ENCODE measurements around the gene FRMD3.

Gene FRMD3

DNA sequence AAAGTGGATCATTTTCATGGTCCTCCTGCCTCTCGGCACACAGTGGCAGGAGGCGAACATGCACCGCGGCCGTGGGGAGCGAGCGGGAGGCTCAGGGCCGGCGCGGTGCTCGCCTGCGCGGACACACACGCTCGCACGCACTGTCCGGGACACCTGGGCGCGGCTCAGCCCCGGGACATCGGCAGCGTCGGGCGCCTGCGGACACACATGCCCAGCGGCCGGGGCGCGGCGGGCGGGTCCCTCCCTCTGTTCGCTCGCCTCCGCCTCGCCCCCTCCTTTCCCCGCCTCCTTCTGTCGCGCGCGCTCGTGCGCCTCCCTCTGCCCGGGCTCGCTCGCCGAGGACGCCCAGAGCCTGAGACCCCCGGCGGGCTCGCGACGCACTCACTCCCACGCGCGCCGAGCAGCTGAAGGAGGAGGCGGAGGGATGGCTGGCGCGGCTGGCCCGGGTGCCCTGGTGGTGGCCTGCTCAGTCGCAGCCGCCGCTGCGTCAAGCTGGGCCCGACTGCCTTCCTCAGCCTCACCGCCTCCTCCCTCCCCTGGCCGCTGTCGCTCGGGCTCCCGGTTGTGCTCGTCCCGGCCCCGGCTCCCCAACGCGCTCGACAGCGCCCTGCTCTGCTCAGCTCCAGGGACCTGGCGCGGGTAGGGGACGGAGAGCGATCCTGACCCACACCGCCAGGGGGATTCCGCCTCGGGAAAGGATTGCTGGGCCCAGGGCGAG lies at the start of gene FRMD3:
TSS of gene FRMD3 (minus strand) at position 230 of the 718 bp plus-strand sequence. CDS start at position 60, 170 bp downstream.
- peaks cover 17% of the 10 kb centered on the region for H3K27me3 ChIP-seq (ENCODE audit: insufficient read depth, low read depth, severe bottlenecking)
- TF ChIP-seq, protein P1, sequence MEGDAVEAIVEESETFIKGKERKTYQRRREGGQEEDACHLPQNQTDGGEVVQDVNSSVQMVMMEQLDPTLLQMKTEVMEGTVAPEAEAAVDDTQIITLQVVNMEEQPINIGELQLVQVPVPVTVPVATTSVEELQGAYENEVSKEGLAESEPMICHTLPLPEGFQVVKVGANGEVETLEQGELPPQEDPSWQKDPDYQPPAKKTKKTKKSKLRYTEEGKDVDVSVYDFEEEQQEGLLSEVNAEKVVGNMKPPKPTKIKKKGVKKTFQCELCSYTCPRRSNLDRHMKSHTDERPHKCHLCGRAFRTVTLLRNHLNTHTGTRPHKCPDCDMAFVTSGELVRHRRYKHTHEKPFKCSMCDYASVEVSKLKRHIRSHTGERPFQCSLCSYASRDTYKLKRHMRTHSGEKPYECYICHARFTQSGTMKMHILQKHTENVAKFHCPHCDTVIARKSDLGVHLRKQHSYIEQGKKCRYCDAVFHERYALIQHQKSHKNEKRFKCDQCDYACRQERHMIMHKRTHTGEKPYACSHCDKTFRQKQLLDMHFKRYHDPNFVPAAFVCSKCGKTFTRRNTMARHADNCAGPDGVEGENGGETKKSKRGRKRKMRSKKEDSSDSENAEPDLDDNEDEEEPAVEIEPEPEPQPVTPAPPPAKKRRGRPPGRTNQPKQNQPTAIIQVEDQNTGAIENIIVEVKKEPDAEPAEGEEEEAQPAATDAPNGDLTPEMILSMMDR (IDR thresholded peaks at IDR 0.05; ENCODE audit: low read depth, low read length), result peak; percentile 78

DNA sequence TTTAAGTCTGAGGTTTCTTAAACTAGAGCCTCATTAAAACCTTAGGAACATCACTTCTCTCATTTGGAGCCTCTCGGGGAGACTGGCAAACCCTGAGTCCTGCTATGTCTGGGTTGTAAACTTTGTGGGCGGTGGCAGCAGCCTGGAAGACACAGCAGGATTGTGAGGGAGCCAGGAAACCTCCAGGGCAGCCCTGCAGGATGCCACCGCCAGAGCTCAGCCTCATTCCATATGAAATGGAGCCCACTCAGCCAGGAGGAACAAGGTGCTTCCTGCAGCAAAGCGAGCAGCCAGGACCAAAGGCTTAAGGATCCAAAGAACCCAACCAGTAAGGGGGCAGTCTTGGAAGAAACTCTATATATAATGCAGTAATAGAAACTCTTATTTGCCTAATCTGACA lies 46.8 kb upstream of the FRMD3 start:
- no peaks in the 10 kb centered on the region for H3K9me3 ChIP-seq (ENCODE audit: severe bottlenecking)
- no peak for DNase-seq
- H3K4me3 ChIP-seq (ENCODE audit: low read depth, low read length), result no peak overlapping the region
- H3K27me3 ChIP-seq (ENCODE audit: insufficient read depth, low read depth, severe bottlenecking), result no peaks in the 10 kb centered on the region
- TF ChIP-seq, protein P1 (IDR thresholded peaks at IDR 0.05; ENCODE audit: low read depth, low read length), result no peak
- no peak overlapping the region for H3K27ac ChIP-seq
- no peaks in the 10 kb centered on the region for H3K36me3 ChIP-seq

More for the DNA sequence above, at the start of gene FRMD3:
- no peaks in the 10 kb centered on the region for H3K36me3 ChIP-seq
- H3K4me3 ChIP-seq (ENCODE audit: low read depth, low read length), result peak within 1 kb of the TSS; percentile 60
- DNase-seq, result peak; percentile 83
- no peaks in the 10 kb centered on the region for H3K9me3 ChIP-seq (ENCODE audit: severe bottlenecking)
- no peak within 1 kb of the TSS for H3K27ac ChIP-seq

DNA sequence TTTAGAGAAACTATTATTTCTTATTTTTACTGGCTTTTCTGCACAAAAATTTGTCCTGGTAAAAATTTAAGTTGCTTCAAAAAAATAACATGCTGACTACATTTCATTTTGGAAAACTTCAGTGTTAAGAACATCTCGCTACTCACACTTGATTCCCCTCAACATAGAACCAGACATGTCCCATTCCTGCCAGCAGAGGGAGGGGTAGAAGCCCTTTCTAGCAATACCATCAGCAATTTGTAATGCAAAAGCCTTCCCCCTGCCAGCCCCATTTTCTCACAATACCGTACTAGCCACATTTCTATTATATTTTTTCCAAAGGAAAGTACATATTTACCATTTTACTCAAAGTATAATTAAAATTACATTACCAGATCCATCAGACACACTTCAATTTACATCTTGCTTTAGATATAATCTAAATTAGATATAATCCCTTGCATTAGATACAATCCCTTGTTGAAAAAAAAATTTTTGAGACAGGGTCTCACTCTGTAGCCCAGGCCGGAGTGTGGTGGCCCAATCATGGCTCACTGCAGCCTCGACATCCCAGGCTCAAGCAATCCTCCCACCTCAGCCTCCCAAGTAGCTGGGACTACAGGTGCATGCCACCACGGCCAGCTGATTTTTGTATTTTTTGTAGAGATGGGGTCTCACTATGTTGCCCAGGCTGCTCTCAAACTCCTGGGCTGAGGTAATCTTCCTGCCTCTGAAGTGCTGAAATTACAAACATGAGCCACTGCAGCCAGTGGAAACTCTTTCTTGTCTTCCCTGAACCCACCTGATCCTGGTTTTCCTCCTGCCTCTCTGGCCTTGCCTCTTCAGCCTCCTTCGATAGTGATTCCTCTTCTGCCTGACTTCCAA lies 45.2 kb upstream of the FRMD3 start:
- TF ChIP-seq, protein P1 (IDR thresholded peaks at IDR 0.05; ENCODE audit: low read depth, low read length), result peak; percentile 72
- peak; percentile 57 for DNase-seq
- Histone ChIP-seq H3K27me3 (ENCODE audit: insufficient read depth, low read depth, severe bottlenecking) (no peaks in the 10 kb centered on the region), H3K4me3 (ENCODE audit: low read depth, low read length) (no peak overlapping the region), H3K36me3 (no peaks in the 10 kb centered on the region), H3K27ac (no peak overlapping the region), H3K9me3 (ENCODE audit: severe bottlenecking) (no peaks in the 10 kb centered on the region)

DNA sequence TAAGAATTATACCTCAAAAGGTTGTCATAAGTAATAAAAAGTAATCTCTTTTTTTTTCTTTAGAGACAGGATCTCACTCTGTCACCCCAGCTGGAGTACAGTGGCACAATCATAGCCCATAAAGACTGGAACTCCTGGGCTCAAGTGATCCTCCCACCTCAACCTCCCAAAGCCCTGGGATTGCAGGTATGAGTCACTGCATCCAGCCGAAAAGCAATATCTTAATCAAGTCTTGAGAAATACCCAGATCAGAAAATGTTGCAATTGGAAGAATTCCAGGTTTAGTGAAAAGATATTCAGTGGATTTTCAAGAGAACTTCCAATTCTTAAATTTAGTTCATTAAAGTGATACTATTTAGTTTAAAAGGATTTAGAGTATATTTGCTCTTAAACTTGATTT lies 43.8 kb upstream of the FRMD3 start:
- H3K4me3 ChIP-seq (ENCODE audit: low read depth, low read length), result no peak overlapping the region
- no peaks in the 10 kb centered on the region for H3K9me3 ChIP-seq (ENCODE audit: severe bottlenecking)
- no peak overlapping the region for H3K27ac ChIP-seq
- H3K36me3 ChIP-seq, result no peaks in the 10 kb centered on the region
- TF ChIP-seq, protein P1 (IDR thresholded peaks at IDR 0.05; ENCODE audit: low read depth, low read length), result no peak
- H3K27me3 ChIP-seq (ENCODE audit: insufficient read depth, low read depth, severe bottlenecking), result no peaks in the 10 kb centered on the region
- no peak for DNase-seq

DNA sequence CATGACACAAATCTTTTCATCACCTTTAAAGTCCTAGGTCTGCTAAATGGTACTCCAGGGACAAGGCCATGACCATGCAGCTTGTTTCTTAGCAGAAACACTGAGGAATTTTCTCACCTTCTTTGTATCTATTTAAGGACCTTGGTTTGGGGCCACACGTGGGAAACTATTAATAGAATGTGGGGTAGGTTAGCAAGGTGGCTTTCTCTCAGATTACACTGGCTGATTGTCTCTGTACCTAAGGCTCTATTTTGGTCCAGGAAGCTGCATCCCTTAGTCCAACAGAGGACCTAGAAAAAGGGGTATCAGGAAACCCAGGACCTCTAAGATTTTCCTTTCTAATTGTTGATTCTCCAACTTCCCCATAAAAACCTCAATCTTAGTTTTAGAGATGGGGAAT lies 36.3 kb upstream of the FRMD3 start:
- TF ChIP-seq, protein P1 (IDR thresholded peaks at IDR 0.05; ENCODE audit: low read depth, low read length), result no peak
- H3K27ac ChIP-seq, result no peak overlapping the region
- H3K27me3 ChIP-seq (ENCODE audit: insufficient read depth, low read depth, severe bottlenecking), result no peaks in the 10 kb centered on the region
- H3K4me3 ChIP-seq (ENCODE audit: low read depth, low read length), result no peak overlapping the region
- no peaks in the 10 kb centered on the region for H3K36me3 ChIP-seq
- no peaks in the 10 kb centered on the region for H3K9me3 ChIP-seq (ENCODE audit: severe bottlenecking)
- DNase-seq, result no peak
